Measurements from ENCODE around the gene FEM1B. TPM values are rescaled to one million over a fixed set of nuclear protein-coding genes. Genes with fewer than 3 reads are reported as not detected.

FEM1B gene
- total RNA-seq, 4 donors from 2014 or later, result 28.1 to 48.2 (median 43.0) TPM

- Histone ChIP-seq H3K9me3 (no peaks in the 10 kb centered on the region), H3K36me3 (no peaks in the 10 kb centered on the region), H3K4me3 (no peak overlapping the region), H3K27me3 (no peaks in the 10 kb centered on the region), H3K27ac (no peak overlapping the region), H3K4me1 (no peaks in the 10 kb centered on the region)
- TF ChIP-seq POLR2A (IDR thresholded peaks at IDR 0.05), result no peak
- no peak for TF ChIP-seq CTCF (IDR thresholded peaks at IDR 0.05)
- no peak for DNase-seq
Observed at GRCh38 chr15:68261980-68262379, 15.6 kb upstream of the FEM1B start.

GRCh38 chr15:68262514-68263356 is 14.8 kb upstream of the FEM1B start:
- no peaks in the 10 kb centered on the region for H3K27me3 ChIP-seq
- no peaks in the 10 kb centered on the region for H3K36me3 ChIP-seq
- no peaks in the 10 kb centered on the region for H3K4me1 ChIP-seq
- TF ChIP-seq CTCF (IDR thresholded peaks at IDR 0.05), result no peak
- no peak for TF ChIP-seq POLR2A (IDR thresholded peaks at IDR 0.05)
- no peaks in the 10 kb centered on the region for H3K9me3 ChIP-seq
- no peak overlapping the region for H3K4me3 ChIP-seq
- no peak for DNase-seq
- no peak overlapping the region for H3K27ac ChIP-seq

- Histone ChIP-seq H3K4me3 (no peak overlapping the region), H3K27me3 (no peaks in the 10 kb centered on the region), H3K27ac (no peak overlapping the region), H3K4me1 (no peaks in the 10 kb centered on the region), H3K36me3 (no peaks in the 10 kb centered on the region), H3K9me3 (no peaks in the 10 kb centered on the region)
- TF ChIP-seq POLR2A (IDR thresholded peaks at IDR 0.05) (no peak), CTCF (IDR thresholded peaks at IDR 0.05) (no peak)
- no peak for DNase-seq
Observed at GRCh38 chr15:68264282-68264681, 13.3 kb upstream of the FEM1B start.

GRCh38 chr15:68265081-68265480 is 12.5 kb upstream of the FEM1B start:
- Histone ChIP-seq H3K9me3 (no peaks in the 10 kb centered on the region), H3K4me3 (no peak overlapping the region), H3K27ac (no peak overlapping the region), H3K36me3 (no peaks in the 10 kb centered on the region), H3K4me1 (no peaks in the 10 kb centered on the region), H3K27me3 (no peaks in the 10 kb centered on the region)
- DNase-seq, result no peak
- no peak for TF ChIP-seq POLR2A (IDR thresholded peaks at IDR 0.05)
- TF ChIP-seq CTCF (IDR thresholded peaks at IDR 0.05), result no peak

- H3K4me3 ChIP-seq, result no peak overlapping the region
- no peaks in the 10 kb centered on the region for H3K9me3 ChIP-seq
- H3K27ac ChIP-seq, result no peak overlapping the region
- H3K4me1 ChIP-seq, result no peaks in the 10 kb centered on the region
- DNase-seq, result no peak
- no peaks in the 10 kb centered on the region for H3K27me3 ChIP-seq
- TF ChIP-seq CTCF (IDR thresholded peaks at IDR 0.05), result no peak
- no peak for TF ChIP-seq POLR2A (IDR thresholded peaks at IDR 0.05)
- no peaks in the 10 kb centered on the region for H3K36me3 ChIP-seq
Observed at GRCh38 chr15:68265674-68266073, 11.9 kb upstream of the FEM1B start.
